K562 (cell line): Measurements from ENCODE around the gene FMNL2. TPM values are rescaled to one million over a fixed set of nuclear protein-coding genes. Genes with fewer than 3 reads are reported as not detected.
A peak's percentile ranks its signal among the peaks of the same experiment; 100 is the strongest.

Experiments
- E2F6 ChIP-seq, 2 experiments: IDR thresholded peaks; 2 replicates each; pipeline ENCODE4 v1.6.1; 2011; ENCODE audit warnings: borderline replicate concordance in 1 of 2, control low read depth in 1 of 2, low read depth in 1 of 2, low read length in 1 of 2, mild to moderate bottlenecking in 1 of 2, mixed read lengths in 1 of 2, moderate library complexity in 1 of 2; ENCODE audit not compliant: insufficient read depth in 1 of 2, insufficient read length in 1 of 2, poor library complexity in 1 of 2, severe bottlenecking in 1 of 2; ENCODE audit errors: extremely low read depth in 1 of 2
- EHMT2 ChIP-seq: fragments of 450-650 bp; IDR thresholded peaks from 2 replicates; pipeline ENCODE4 v1.6.1; 2018; ENCODE audit warnings: antibody characterized with exemption
- HMG20A ChIP-seq: fragments of 450-650 bp; formaldehyde crosslinking; conservative IDR thresholded peaks from 2 replicates; pipeline ENCODE4 v1.4.0; 2020; ENCODE audit warnings: mild to moderate bottlenecking, mixed read lengths
- KDM1A ChIP-seq, 2 experiments: fragments of 450-650 bp; IDR thresholded peaks; 2 replicates each; pipeline ENCODE4 v1.6.1; 2016; ENCODE audit warnings: mild to moderate bottlenecking in 2 of 2
- MEIS2 ChIP-seq: fragments of 450-650 bp; IDR thresholded peaks from 2 replicates; pipeline ENCODE4 v1.6.1; 2014; ENCODE audit warnings: mild to moderate bottlenecking; ENCODE audit not compliant: partially characterized antibody
- ZBTB40 ChIP-seq, 2 experiments: fragments of 450-650 bp in 1 of 2; sonication (generic) in 1 of 2; formaldehyde crosslinking in 1 of 2; IDR thresholded peaks; 2 replicates each; pipeline versions ENCODE4 v1.7.1 to v1.9.0; 2016 to 2022; ENCODE audit warnings: inconsistent platforms in 1 of 2, mild to moderate bottlenecking in 1 of 2, missing genetic modification reagents in 1 of 2
- polyA plus RNA-seq, 8 experiments: library from polyadenylated mRNA; depleted of rRNA in 4 of 8; stranded (reverse) in 5 of 8; unstranded in 3 of 8; fragments of >200 nt; fragmentation: Nextera tagmentation in 2 of 8; fragmentation: Illumina TruSeq in 1 of 8; extraction: Ambion mirVana in 2 of 8; extraction: Trizol in 1 of 8; gene quantifications; 2 replicates each; pipeline versions ENCODE4 v1.2.1 to v1.2.3, GENCODE V29; 2011 to 2014; ENCODE audit warnings: inconsistent platforms in 1 of 8, missing spikeins in 1 of 8
- total RNA-seq, 7 experiments: library from RNA; depleted of rRNA in 6 of 7; stranded (reverse); fragments of >200 nt in 6 of 7; fragmentation: Illumina TruSeq in 2 of 7; extraction: Trizol in 2 of 7; gene quantifications; 2 replicates each; pipeline versions ENCODE4 v1.2.1 to v1.2.3, GENCODE V29; 2011 to 2021; ENCODE audit warnings: low replicate concordance in 1 of 7
- TF ChIP-seq, protein P1 (sequence below): sonication (generic); formaldehyde crosslinking; IDR thresholded peaks from 2 replicates; pipeline ENCODE4 v1.8.0; 2022; ENCODE audit warnings: mild to moderate bottlenecking, missing genetic modification reagents

The FMNL2 gene
- total and polyA plus RNA-seq, 9 of the 15 experiments (the other 6 are each of a cell fraction or from before 2014, with no cell fraction given), result 0.15 to 0.49 (median 0.24) TPM; not detected in 1

DNA sequence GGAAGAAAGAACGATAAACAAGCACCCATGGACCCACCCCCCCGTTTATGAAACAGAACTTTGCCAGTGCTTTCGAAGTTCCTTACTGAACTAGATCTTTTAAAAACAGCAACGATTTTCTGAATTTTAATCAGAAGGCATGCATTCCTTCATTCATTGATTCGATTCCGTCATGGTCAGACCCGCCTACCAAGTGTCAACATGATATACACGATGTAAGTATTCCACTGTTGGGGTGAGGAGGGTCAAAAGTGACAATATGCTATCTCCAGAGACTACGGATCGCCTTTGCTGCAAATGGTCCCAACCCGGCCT lies 316 bp upstream of the FMNL2 start (continued):
- peak in 1 of 2 experiments; percentile 47 for TF ChIP-seq E2F6 (IDR thresholded peaks at IDR 0.05; ENCODE audit: borderline replicate concordance in 1 of 2, extremely low read depth in 1 of 2, insufficient read depth in 1 of 2, insufficient read length in 1 of 2, low read depth in 1 of 2, low read length in 1 of 2, poor library complexity in 1 of 2, severe bottlenecking in 1 of 2)
- TF ChIP-seq, protein P1, sequence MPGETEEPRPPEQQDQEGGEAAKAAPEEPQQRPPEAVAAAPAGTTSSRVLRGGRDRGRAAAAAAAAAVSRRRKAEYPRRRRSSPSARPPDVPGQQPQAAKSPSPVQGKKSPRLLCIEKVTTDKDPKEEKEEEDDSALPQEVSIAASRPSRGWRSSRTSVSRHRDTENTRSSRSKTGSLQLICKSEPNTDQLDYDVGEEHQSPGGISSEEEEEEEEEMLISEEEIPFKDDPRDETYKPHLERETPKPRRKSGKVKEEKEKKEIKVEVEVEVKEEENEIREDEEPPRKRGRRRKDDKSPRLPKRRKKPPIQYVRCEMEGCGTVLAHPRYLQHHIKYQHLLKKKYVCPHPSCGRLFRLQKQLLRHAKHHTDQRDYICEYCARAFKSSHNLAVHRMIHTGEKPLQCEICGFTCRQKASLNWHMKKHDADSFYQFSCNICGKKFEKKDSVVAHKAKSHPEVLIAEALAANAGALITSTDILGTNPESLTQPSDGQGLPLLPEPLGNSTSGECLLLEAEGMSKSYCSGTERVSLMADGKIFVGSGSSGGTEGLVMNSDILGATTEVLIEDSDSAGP (CRISPR knock-in tag), result no peak
- no peak for TF ChIP-seq HMG20A (CRISPR knock-in tag)
- TF ChIP-seq EHMT2, result peak; percentile 37; the same call in 1 of the 2 replicates
- TF ChIP-seq MEIS2, result peak; percentile 67
- TF ChIP-seq ZBTB40 (IDR thresholded peaks at IDR 0.05), result peak; percentile 24; the same call in 1 of the 2 replicates
- no peak for TF ChIP-seq ZBTB40 (CRISPR knock-in tag; IDR thresholded peaks at IDR 0.05)
- no peak for TF ChIP-seq KDM1A (IDR thresholded peaks at IDR 0.05)
